ENCODE results near the gene GSX2.
"Not testable (repeated sequence)": the region's sequence is repeated elsewhere in the genome, so short reads cannot be mapped to it uniquely, and the experiment has no call there.

Gene GSX2

DNA sequence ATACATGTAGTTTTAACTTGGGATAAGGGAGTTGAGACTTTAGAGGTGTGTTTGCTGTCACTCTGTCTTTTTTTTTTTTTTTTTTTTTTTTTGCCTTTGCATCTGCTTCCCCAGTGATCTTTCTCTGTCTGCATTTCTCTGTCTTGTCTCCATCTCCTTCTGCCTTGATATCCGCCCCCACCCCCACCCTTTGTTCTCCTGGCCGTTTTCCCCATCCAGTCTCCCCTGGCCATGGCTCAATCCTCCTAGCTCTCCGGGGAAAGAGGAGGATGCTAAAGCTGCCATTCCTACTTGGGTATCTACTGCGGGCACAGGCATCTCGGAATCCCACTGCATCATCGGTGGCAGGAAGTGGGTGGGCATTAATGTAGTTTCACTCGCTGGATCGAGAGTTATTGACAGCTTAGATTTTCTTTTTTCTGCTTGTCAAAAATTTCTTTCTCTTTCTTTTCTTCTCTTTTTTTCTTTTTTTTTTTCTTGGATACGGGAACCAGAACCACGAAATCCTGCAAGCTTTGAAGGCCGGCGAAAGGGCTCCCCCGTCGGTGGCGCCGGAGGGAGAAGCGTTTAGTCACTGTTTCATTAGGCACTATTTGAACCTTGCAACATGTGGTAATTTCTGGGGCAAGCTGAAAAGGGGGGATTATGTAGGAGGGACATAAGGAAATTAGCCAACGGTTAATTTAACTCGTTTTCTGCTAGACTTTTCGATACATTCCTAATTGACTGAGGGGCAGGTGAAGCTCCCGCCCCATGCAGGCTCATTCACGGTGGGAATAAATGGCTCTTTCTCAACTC lies 8.2 kb downstream of the GSX2 start:
- TF ChIP-seq, protein P1, sequence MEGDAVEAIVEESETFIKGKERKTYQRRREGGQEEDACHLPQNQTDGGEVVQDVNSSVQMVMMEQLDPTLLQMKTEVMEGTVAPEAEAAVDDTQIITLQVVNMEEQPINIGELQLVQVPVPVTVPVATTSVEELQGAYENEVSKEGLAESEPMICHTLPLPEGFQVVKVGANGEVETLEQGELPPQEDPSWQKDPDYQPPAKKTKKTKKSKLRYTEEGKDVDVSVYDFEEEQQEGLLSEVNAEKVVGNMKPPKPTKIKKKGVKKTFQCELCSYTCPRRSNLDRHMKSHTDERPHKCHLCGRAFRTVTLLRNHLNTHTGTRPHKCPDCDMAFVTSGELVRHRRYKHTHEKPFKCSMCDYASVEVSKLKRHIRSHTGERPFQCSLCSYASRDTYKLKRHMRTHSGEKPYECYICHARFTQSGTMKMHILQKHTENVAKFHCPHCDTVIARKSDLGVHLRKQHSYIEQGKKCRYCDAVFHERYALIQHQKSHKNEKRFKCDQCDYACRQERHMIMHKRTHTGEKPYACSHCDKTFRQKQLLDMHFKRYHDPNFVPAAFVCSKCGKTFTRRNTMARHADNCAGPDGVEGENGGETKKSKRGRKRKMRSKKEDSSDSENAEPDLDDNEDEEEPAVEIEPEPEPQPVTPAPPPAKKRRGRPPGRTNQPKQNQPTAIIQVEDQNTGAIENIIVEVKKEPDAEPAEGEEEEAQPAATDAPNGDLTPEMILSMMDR (IDR thresholded peaks at IDR 0.05; ENCODE audit: extremely low read depth, missing control alignments): no peak
- no peak for DNase-seq (ENCODE audit: low spot score)

DNA sequence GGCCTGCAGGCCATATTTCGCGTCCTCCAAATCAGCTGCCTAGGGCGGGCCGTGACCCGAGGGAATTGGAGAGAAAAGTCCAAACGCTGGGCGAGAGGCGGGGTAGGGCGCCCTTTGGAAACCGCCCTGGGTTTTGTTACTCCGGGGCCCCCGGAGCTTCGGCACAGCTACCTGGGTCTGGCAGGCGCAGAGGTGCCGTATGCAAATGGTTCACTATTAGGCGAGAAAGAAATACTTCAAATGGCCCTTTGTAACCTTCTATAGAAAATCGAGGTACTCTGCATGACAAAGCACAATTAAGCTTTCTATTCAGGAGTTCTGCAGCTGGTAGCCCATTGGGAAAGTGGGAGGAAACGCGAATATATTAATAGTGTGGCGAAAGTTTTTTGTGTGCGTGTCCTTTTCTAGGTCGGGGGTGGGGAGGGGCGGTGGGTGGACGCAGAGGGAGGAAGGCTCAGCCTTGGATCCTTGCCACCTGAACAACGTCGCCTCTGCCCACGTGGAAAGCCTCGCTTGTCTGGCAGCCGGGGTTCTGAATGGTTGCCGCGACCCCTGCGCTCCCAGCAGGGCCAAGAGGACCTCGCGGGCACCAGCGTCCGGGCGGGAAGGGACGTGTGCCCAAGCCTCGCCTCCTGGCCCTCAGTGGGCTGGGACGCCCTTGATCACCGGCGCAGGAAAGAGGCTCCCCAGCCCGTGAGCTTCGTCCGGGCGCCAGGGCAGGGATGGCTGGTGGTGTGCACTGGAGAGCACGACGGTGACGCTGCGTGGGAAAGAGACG lies 9.5 kb downstream of the GSX2 start:
- TF ChIP-seq, protein P1 (IDR thresholded peaks at IDR 0.05; ENCODE audit: extremely low read depth, missing control alignments): no peak
- no peak for DNase-seq (ENCODE audit: low spot score)

DNA sequence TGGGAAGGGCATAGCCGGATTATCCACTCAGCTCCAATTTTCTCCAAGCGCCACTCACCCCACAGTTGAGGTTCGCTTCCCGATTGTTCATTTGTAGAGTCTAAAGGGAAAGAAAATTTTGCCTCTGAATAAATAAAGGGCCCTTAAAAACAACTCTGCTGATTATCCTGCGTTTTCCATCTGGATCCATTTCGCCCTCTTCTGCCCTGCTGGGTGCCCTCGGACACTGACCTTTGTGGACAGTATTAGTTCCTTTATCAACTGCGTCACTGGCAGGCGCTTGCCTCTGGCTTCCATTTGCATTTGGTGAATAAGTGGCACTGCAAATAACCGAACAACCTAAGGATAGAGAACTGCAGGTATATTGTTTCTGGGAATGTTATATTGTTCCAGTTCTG lies 10.1 kb downstream of the GSX2 start:
- DNase-seq (ENCODE audit: low spot score): no peak
- TF ChIP-seq, protein P1 (IDR thresholded peaks at IDR 0.05; ENCODE audit: extremely low read depth, missing control alignments): no peak

DNA sequence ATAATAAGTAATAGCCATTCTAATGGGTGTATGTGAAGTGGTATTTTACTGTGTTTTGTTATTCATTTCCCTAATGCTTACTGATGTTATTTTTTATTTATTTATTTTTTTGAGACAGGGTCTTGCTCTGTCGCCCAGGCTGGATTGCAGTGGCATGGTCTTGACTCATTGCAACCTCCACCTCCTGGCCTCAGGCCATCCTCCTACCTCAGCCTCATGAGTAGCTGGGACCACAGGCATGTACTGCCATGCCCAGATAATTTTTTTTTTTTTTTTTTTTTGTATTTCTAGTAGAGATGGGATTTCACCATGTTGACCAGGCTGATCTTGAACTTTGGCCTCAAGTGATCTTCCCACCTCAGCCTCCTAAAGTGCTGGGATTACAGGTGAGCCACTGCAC lies 13.2 kb downstream of the GSX2 start:
- not testable (repeated sequence) for DNase-seq (ENCODE audit: low spot score)

DNA sequence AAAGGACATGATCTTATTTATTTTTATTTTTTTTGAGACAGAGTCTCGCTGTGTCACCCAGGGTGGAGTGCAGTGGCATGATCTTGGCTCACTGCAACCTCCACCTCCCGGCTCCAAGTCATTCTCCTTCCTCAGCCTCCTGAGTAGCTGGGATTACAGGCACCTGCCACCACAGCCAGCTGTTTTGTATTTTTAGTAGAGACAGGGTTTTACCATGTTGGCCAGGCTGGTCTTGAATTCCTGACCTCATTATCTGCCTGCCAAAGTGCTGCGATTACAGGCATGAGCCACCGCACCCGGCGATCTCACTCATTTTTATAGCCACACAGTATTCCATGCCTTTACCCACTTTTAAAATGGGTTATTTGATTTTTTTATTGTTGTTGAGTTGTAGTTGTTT lies 16.3 kb downstream of the GSX2 start:
- not testable (repeated sequence) for DNase-seq (ENCODE audit: low spot score)

DNA sequence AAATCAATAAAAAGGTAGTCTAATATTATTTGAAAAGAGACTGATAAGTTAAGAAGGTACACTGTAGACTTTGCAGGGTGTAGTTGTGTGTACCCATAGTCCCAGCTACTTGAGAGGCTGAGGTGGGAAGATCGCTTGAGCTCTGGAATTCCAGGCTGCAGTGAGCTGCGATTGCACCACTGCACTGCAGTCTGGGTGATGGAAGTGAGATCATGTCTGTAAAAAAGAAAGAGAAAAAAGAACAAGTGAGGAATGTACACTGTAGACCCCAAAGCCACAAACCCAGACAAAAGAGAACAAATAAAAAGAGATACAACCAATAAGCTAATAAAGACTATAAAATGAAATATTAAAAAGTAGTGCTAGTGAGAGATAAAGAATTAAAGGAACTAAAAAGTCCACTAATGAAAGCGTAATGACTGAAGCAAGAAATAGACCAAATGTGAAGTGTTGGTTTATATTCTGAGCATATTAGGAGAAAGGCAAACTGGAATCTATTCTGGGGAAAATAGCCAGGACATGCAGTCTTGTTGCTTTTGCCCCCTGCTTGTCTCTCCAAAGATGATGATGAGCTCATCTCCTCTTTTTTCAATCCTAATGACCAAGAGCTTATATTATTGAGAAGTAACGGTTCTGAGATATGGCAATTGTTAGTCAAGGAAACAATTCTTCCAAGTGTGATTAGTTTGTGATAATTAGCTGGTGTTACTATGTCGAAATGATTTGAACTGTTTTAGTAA lies 19.1 kb downstream of the GSX2 start:
- TF ChIP-seq, protein P1 (IDR thresholded peaks at IDR 0.05; ENCODE audit: extremely low read depth, missing control alignments): no peak

DNA sequence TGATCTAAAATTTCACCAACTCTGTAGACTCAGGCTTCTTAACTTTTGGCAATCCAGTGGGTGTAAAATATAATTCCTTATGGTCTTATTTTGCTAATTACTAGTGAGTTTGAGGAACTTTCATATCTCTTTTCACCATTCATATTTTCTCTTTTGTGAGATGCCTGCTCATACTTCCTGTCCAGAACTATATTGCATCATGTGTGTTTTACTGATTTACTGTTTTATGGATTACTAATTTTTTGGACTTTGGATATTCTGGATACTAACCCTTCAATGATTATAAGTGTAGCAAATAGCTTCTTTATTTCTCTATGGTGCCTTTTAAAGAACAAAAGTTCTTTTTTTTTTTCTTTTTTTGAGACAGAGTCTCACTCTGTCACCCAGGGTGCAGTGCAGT lies 20.6 kb downstream of the GSX2 start:
- DNase-seq (ENCODE audit: low spot score): no peak
- TF ChIP-seq, protein P1 (IDR thresholded peaks at IDR 0.05; ENCODE audit: extremely low read depth, missing control alignments): no peak

More for the DNA sequence above, 19.1 kb downstream of the GSX2 start:
- no peak for DNase-seq (ENCODE audit: low spot score)

DNA sequence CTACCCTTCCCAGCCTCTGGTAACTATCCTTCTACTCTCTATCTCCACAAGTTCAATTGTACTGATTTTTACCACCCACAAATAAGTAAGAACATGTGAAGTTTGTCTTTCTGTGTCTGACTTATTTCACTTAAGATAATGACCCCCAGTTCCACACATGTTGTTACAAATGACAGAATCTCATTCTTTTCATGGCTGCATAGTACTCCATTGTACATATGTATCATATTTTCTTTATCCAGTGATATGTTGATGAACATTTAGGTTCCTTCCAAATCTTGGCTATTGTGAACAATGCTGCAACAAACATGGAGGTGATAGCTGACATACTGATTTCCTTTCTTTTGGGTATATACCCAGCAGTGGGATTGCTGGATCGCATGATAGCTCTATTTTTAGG lies 27.7 kb downstream of the GSX2 start:
- no peak for DNase-seq (ENCODE audit: low spot score)
- TF ChIP-seq, protein P1 (IDR thresholded peaks at IDR 0.05; ENCODE audit: extremely low read depth, missing control alignments): no peak

DNA sequence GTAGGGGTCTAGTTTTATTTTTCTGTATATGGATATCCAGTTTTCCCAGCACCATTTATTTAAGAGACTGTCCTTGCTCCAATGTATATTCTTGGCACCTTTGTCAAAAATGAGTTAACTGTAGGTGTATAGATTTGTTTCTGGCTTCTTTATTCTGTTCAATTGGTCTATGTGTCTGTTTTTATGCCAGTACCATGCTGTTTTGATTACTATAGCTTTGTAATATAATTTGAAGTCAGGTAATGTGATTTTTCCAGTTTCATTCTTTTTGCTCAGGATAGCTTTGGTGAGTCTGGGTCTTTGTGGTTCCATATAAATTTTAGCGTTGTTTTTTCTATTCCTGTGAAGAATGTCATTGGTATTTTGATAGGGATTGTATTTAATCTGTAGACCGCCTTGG lies 28.7 kb downstream of the GSX2 start:
- not testable (repeated sequence) for DNase-seq (ENCODE audit: low spot score)

Data from GM20000 (cell line).